HEK293 (cell line): Measurements from ENCODE around the gene COX11.

Experiments used
- GLI2 ChIP-seq: fragments of 450-650 bp; formaldehyde crosslinking; IDR thresholded peaks from 2 replicates; pipeline ENCODE4; 2017; ENCODE audit warnings: missing biosample characterization, missing genetic modification characterization, low read depth, borderline replicate concordance
- KLF7 ChIP-seq: fragments of 450-650 bp; formaldehyde crosslinking; IDR thresholded peaks from 2 replicates; pipeline ENCODE4 v1.5.1; 2016; ENCODE audit warnings: missing biosample characterization, missing genetic modification characterization, borderline replicate concordance
- MYNN ChIP-seq: fragments of 450-650 bp; formaldehyde crosslinking; IDR thresholded peaks from 2 replicates; pipeline ENCODE4 v1.5.1; 2016; ENCODE audit warnings: missing biosample characterization, missing genetic modification characterization, borderline replicate concordance
- ZNF121 ChIP-seq: fragments of 450-650 bp; formaldehyde crosslinking; IDR thresholded peaks from 2 replicates; pipeline ENCODE4 v1.5.1; 2016; ENCODE audit warnings: missing biosample characterization, missing genetic modification characterization
- ZNF670 ChIP-seq: fragments of 450-650 bp; formaldehyde crosslinking; IDR thresholded peaks from 2 replicates; pipeline ENCODE4 v1.5.1; 2016; ENCODE audit warnings: missing biosample characterization, missing genetic modification characterization, low read depth
- ZNF837 ChIP-seq: fragments of 450-650 bp; formaldehyde crosslinking; IDR thresholded peaks from 2 replicates; pipeline ENCODE4 v1.5.1; 2016; ENCODE audit warnings: missing biosample characterization, missing genetic modification characterization
- TF ChIP-seq, protein P1 (sequence below): fragments of 450-650 bp; formaldehyde crosslinking; IDR thresholded peaks from 2 replicates; pipeline ENCODE4 v1.5.1; 2016; ENCODE audit warnings: missing biosample characterization, missing genetic modification characterization
- TF ChIP-seq, protein P2 (sequence below): fragments of 450-650 bp; formaldehyde crosslinking; IDR thresholded peaks from 2 replicates; pipeline ENCODE4 v1.5.1; 2016; ENCODE audit warnings: missing biosample characterization, missing genetic modification characterization
- TF ChIP-seq, protein P3 (sequence below): fragments of 450-650 bp; IDR thresholded peaks from 2 replicates; pipeline ENCODE4 v1.5.1; 2018; ENCODE audit warnings: missing biosample characterization, missing genetic modification characterization

DNA sequence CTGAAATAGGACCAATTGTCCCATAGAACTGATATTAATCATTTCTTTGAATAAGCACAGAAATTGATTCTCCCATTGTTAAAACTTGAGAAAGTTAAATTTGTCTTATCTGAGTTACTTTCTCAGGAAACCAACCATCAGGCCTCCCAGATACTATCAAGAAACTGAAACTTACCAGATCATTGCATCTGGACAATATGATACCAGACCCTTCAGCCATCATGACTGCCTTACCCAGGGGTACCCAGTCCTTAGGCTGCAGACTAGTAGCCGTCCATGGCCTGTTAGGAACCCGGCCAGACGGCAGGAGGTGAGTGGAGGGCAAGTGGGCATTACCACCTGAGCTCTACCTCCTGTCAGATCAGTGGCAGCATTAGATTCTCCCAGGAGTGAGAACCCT is 7.9 kb upstream of the COX11 start:
- TF ChIP-seq, protein P1, sequence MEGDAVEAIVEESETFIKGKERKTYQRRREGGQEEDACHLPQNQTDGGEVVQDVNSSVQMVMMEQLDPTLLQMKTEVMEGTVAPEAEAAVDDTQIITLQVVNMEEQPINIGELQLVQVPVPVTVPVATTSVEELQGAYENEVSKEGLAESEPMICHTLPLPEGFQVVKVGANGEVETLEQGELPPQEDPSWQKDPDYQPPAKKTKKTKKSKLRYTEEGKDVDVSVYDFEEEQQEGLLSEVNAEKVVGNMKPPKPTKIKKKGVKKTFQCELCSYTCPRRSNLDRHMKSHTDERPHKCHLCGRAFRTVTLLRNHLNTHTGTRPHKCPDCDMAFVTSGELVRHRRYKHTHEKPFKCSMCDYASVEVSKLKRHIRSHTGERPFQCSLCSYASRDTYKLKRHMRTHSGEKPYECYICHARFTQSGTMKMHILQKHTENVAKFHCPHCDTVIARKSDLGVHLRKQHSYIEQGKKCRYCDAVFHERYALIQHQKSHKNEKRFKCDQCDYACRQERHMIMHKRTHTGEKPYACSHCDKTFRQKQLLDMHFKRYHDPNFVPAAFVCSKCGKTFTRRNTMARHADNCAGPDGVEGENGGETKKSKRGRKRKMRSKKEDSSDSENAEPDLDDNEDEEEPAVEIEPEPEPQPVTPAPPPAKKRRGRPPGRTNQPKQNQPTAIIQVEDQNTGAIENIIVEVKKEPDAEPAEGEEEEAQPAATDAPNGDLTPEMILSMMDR (tag by site-specific recombination) = no peak
- TF ChIP-seq MYNN (no peak), ZNF837 (tag by site-specific recombination) (no peak), KLF7 (tag by site-specific recombination) (no peak), ZNF121 (tag by site-specific recombination) (no peak), GLI2 (tag by site-specific recombination) (no peak), ZNF670 (tag by site-specific recombination) (no peak)
- TF ChIP-seq, protein P2, sequence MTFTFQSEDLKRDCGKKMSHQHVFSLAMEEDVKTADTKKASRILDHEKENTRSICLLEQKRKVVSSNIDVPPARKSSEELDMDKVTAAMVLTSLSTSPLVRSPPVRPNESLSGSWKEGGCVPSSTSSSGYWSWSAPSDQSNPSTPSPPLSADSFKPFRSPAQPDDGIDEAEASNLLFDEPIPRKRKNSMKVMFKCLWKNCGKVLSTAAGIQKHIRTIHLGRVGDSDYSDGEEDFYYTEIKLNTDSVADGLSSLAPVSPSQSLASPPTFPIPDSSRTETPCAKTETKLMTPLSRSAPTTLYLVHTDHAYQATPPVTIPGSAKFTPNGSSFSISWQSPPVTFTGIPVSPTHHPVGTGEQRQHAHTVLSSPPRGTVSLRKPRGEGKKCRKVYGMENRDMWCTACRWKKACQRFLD (tag by site-specific recombination) = no peak
- TF ChIP-seq, protein P3, sequence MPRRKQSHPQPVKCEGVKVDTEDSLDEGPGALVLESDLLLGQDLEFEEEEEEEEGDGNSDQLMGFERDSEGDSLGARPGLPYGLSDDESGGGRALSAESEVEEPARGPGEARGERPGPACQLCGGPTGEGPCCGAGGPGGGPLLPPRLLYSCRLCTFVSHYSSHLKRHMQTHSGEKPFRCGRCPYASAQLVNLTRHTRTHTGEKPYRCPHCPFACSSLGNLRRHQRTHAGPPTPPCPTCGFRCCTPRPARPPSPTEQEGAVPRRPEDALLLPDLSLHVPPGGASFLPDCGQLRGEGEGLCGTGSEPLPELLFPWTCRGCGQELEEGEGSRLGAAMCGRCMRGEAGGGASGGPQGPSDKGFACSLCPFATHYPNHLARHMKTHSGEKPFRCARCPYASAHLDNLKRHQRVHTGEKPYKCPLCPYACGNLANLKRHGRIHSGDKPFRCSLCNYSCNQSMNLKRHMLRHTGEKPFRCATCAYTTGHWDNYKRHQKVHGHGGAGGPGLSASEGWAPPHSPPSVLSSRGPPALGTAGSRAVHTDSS = no peak
